H1 (cell line): Measurements from ENCODE around the gene CHRDL2. TPM values are rescaled to one million over a fixed set of nuclear protein-coding genes. Genes with fewer than 3 reads are reported as not detected.

Source experiments
- CTCF ChIA-PET: fragments of 300-600 bp; sonication (Branson Sonifier 250); formaldehyde crosslinking; loops from one replicate; lab custom pipeline; 2021; ENCODE audit not compliant: partially characterized antibody; lab: Charles Lee
- POLR2A ChIA-PET: fragments of 300-600 bp; sonication (Branson Sonifier 250); formaldehyde crosslinking; loops from one replicate; lab custom pipeline; 2021; ENCODE audit warnings: inconsistent platforms; ENCODE audit not compliant: partially characterized antibody; lab: Charles Lee
- DNase-seq, 2 experiments: peaks; one replicate each; pipeline versions ENCODE4 v3.0.0 to v3.0.0-alpha.2; 2010 to 2022; ENCODE audit warnings: low spot score in 2 of 2, low read depth in 1 of 2, mixed read lengths in 1 of 2
- FAIRE-seq: peaks from 2 replicates; lab custom pipeline; 2011; peaks lifted over from hg19 to GRCh38; lab: Jason Lieb, UNC
- H2AFZ ChIP-seq: 2 replicates; pipeline ENCODE4 v1.8.1; 2012; ENCODE audit warnings: low read length, inconsistent platforms
- H2AK5ac ChIP-seq: 2 replicates; pipeline ENCODE4 v1.6.1; 2013; ENCODE audit warnings: low read depth, low read length
- H2BK120ac ChIP-seq: replicated peaks from 2 replicates; pipeline ENCODE3; 2013; ENCODE audit warnings: low read depth, low read length, inconsistent platforms
- H2BK12ac ChIP-seq: 2 replicates; pipeline ENCODE4 v1.6.1; 2013; ENCODE audit warnings: low read depth, low read length
- H2BK15ac ChIP-seq: 2 replicates; pipeline ENCODE4 v1.6.1; 2013; ENCODE audit warnings: low read length
- H2BK20ac ChIP-seq: 2 replicates; pipeline ENCODE4 v1.6.1; 2013; ENCODE audit warnings: low read length
- H2BK5ac ChIP-seq: 2 replicates; pipeline ENCODE4 v1.6.1; 2013; ENCODE audit warnings: low read depth, low read length
- H3K14ac ChIP-seq: 2 replicates; pipeline ENCODE4 v1.6.1; 2013; ENCODE audit warnings: inconsistent platforms; ENCODE audit not compliant: insufficient read length
- H3K18ac ChIP-seq: 2 replicates; pipeline ENCODE4 v1.6.1; 2013; ENCODE audit warnings: low read length; ENCODE audit errors: extremely low read depth
- H3K23ac ChIP-seq: 2 replicates; pipeline ENCODE4 v1.6.1; 2013; ENCODE audit warnings: inconsistent platforms; ENCODE audit not compliant: insufficient read length
- H3K23me2 ChIP-seq: 2 replicates; pipeline ENCODE4 v1.6.1; 2013; ENCODE audit warnings: low read depth, low read length
- H3K27ac ChIP-seq: 2 replicates; pipeline ENCODE4 v1.6.1; 2011; ENCODE audit warnings: low read depth, low read length, inconsistent platforms
- H3K27me3 ChIP-seq, 4 experiments: replicated peaks in 1 of 4; 1 replicate in 1 of 4; 2 replicates in 3 of 4; pipeline versions ENCODE4 v1.6.1 to v1.8.1; 2011 to 2013; ENCODE audit warnings: low read length in 3 of 4, mild to moderate bottlenecking in 3 of 4, inconsistent platforms in 2 of 4, mixed read lengths in 2 of 4, moderate library complexity in 1 of 4; ENCODE audit not compliant: control insufficient read depth in 3 of 4, insufficient read depth in 3 of 4; ENCODE audit errors: extremely low read depth in 1 of 4
- H3K36me3 ChIP-seq, 4 experiments: 2 replicates each; pipeline versions ENCODE4 v1.6.1 to v1.8.1; 2011 to 2013; ENCODE audit warnings: mild to moderate bottlenecking in 4 of 4, low read length in 3 of 4, moderate library complexity in 2 of 4, control low read depth in 1 of 4, inconsistent platforms in 1 of 4; ENCODE audit not compliant: insufficient read depth in 4 of 4, control insufficient read depth in 2 of 4
- H3K4ac ChIP-seq: replicated peaks from 2 replicates; pipeline ENCODE3; 2013; ENCODE audit warnings: low read length, low read depth, mixed read lengths, inconsistent platforms; ENCODE audit not compliant: insufficient read length
- H3K4me1 ChIP-seq, 4 experiments: replicated peaks in 1 of 4; 1 replicate in 1 of 4; 2 replicates in 3 of 4; pipeline versions ENCODE4 v1.6.1 to v1.8.1; 2011 to 2013; ENCODE audit warnings: low read length in 3 of 4, inconsistent platforms in 2 of 4, mixed read lengths in 1 of 4; ENCODE audit not compliant: insufficient read depth in 4 of 4, control insufficient read depth in 3 of 4
- H3K4me2 ChIP-seq, 2 experiments: 2 replicates each; pipeline versions ENCODE4 v1.6.1 to v1.8.1; 2011 to 2013; ENCODE audit warnings: low read depth in 2 of 2, low read length in 2 of 2, control low read depth in 1 of 2, inconsistent platforms in 1 of 2, mild to moderate bottlenecking in 1 of 2; ENCODE audit not compliant: insufficient read depth in 1 of 2
- H3K4me3 ChIP-seq, 4 experiments: fragments of 200-600, 300-600 bp in 1 of 4; sonication (generic), shearing (Covaris generic), sonication (Bioruptor Twin) in 1 of 4; 2 replicates each; pipeline versions ENCODE4 v1.5.1 to v1.8.1; 2011 to 2016; ENCODE audit warnings: low read length in 4 of 4, low read depth in 3 of 4, control low read depth in 2 of 4, inconsistent platforms in 2 of 4, mild to moderate bottlenecking in 2 of 4, mixed read lengths in 1 of 4, moderate library complexity in 1 of 4; ENCODE audit not compliant: insufficient read depth in 2 of 4; ENCODE audit errors: extremely low read depth in 1 of 4
- H3K56ac ChIP-seq: replicated peaks from 2 replicates; pipeline ENCODE3; 2013; ENCODE audit warnings: low read depth, mild to moderate bottlenecking, mixed read lengths, low read length, inconsistent platforms; ENCODE audit not compliant: insufficient read length
- H3K79me1 ChIP-seq: 2 replicates; pipeline ENCODE4 v1.6.1; 2013; ENCODE audit warnings: low read depth, low read length, control low read depth
- H3K79me2 ChIP-seq, 2 experiments: 2 replicates each; pipeline versions ENCODE4 v1.6.1 to v1.8.1; 2012 to 2013; ENCODE audit warnings: low read length in 2 of 2, mild to moderate bottlenecking in 2 of 2, inconsistent platforms in 1 of 2; ENCODE audit not compliant: insufficient read depth in 2 of 2, control insufficient read depth in 1 of 2
- H3K9ac ChIP-seq, 4 experiments: replicated peaks in 1 of 4; 1 replicate in 1 of 4; 2 replicates in 3 of 4; pipeline versions ENCODE4 v1.6.1 to v1.8.1; 2011 to 2013; ENCODE audit warnings: low read depth in 3 of 4, low read length in 3 of 4, control low read depth in 2 of 4, mild to moderate bottlenecking in 2 of 4, moderate library complexity in 2 of 4, inconsistent platforms in 1 of 4; ENCODE audit errors: extremely low read depth in 1 of 4
- H3K9me3 ChIP-seq, 2 experiments: 2 replicates each; pipeline versions ENCODE4 v1.6.1 to v1.8.1; 2012 to 2013; ENCODE audit warnings: mild to moderate bottlenecking in 2 of 2, moderate library complexity in 2 of 2, control low read depth in 1 of 2, inconsistent platforms in 1 of 2, low read depth in 1 of 2, low read length in 1 of 2, mixed read lengths in 1 of 2; ENCODE audit not compliant: insufficient read depth in 2 of 2
- H4K20me1 ChIP-seq, 2 experiments: replicated peaks in 1 of 2; 2 replicates each; pipeline versions ENCODE3 to v1.8.1; 2011 to 2013; ENCODE audit warnings: inconsistent platforms in 2 of 2, low read length in 2 of 2, mild to moderate bottlenecking in 1 of 2; ENCODE audit not compliant: insufficient read depth in 2 of 2, control insufficient read depth in 1 of 2
- H4K5ac ChIP-seq: 2 replicates; pipeline ENCODE4 v1.6.1; 2013; ENCODE audit warnings: low read length, low read depth, mixed read lengths, inconsistent platforms; ENCODE audit not compliant: insufficient read length
- H4K8ac ChIP-seq: 2 replicates; pipeline ENCODE4 v1.8.0; 2013; ENCODE audit warnings: mild to moderate bottlenecking, moderate library complexity, low read length, inconsistent platforms; ENCODE audit not compliant: insufficient read depth; ENCODE audit errors: extremely low read depth
- H4K91ac ChIP-seq: replicated peaks from 2 replicates; pipeline ENCODE3; 2013; ENCODE audit warnings: low read length, mixed read lengths, inconsistent platforms; ENCODE audit not compliant: insufficient read length
- ASH2L ChIP-seq: fragments of 200-600, 300-600 bp; sonication (generic); IDR thresholded peaks from one replicate; pipeline ENCODE4 v1.7.1; 2017; ENCODE audit warnings: low read length
- CEBPB ChIP-seq: IDR thresholded peaks from 2 replicates; pipeline ENCODE4 v1.6.1; 2012; ENCODE audit warnings: low read depth, low read length
- EP300 ChIP-seq, 2 experiments: IDR thresholded peaks; 1 replicate in 1 of 2; 2 replicates in 1 of 2; pipeline ENCODE4 v1.6.1; 2011 to 2012; ENCODE audit warnings: low read depth in 2 of 2, low read length in 2 of 2, mild to moderate bottlenecking in 2 of 2, borderline replicate concordance in 1 of 2, inconsistent platforms in 1 of 2, moderate library complexity in 1 of 2
- FOSL1 ChIP-seq: IDR thresholded peaks from 2 replicates; pipeline ENCODE4 v1.6.1; 2011; ENCODE audit warnings: mild to moderate bottlenecking, low read depth, low read length, moderate library complexity; ENCODE audit not compliant: insufficient read depth
- GTF2F1 ChIP-seq: IDR thresholded peaks from 2 replicates; pipeline ENCODE4 v1.6.1; 2012; ENCODE audit warnings: low read depth, low read length, improper control_type of control experiment, borderline replicate concordance
- JUND ChIP-seq: IDR thresholded peaks from 2 replicates; pipeline ENCODE4 v1.6.1; 2011; ENCODE audit warnings: mild to moderate bottlenecking, improper control_type of control experiment, low read length
- POLR2A ChIP-seq, 2 experiments: IDR thresholded peaks; 1 replicate in 1 of 2; 2 replicates in 1 of 2; pipeline ENCODE4 v1.6.1; 2011; ENCODE audit warnings: low read depth in 2 of 2, low read length in 2 of 2, mild to moderate bottlenecking in 2 of 2; ENCODE audit errors: control extremely low read depth in 1 of 2
- TAF7 ChIP-seq: optimal IDR thresholded peaks from 2 replicates; pipeline ENCODE3; 2011; ENCODE audit warnings: low read depth, mild to moderate bottlenecking, inconsistent platforms, low read length, moderate library complexity, borderline replicate concordance
- TBP ChIP-seq: IDR thresholded peaks from 2 replicates; pipeline ENCODE4 v1.6.1; 2011; ENCODE audit warnings: low read depth, low read length, improper control_type of control experiment
- WGBS, 2 experiments: shearing (Covaris generic) in 1 of 2; methylation state at CpG; one replicate each; pipeline versions ENCODE4 v1.1.6 to v1.1.7; 2013 to 2015; ENCODE audit warnings: low lambda C conversion rate in 2 of 2, mixed read lengths in 2 of 2, inconsistent platforms in 1 of 2, low coverage in 1 of 2, missing lambda C conversion rate in 1 of 2; ENCODE audit not compliant: insufficient replicate concordance in 2 of 2, insufficient coverage in 1 of 2, insufficient read length in 1 of 2; ENCODE audit errors: extremely low coverage in 1 of 2, missing lambda C conversion rate in 1 of 2; 5-methylcytosine and 5-hydroxymethylcytosine counted together
- polyA plus RNA-seq, 7 experiments: library from polyadenylated mRNA; depleted of rRNA in 3 of 7; stranded (reverse) in 5 of 7; unstranded in 2 of 7; fragments of >200 nt in 5 of 7; fragments of 200-250 nt in 2 of 7; gene quantifications; 1 replicate in 5 of 7; 2 replicates in 1 of 7; 4 replicates in 1 of 7; pipeline versions ENCODE4 v1.2.1 to v1.2.3, GENCODE V29; 2011 to 2013; ENCODE audit warnings: missing spikeins in 2 of 7, mixed read lengths in 2 of 7
- total RNA-seq: library from RNA; stranded (reverse); fragmentation: NEBNext Ultra II Directional; extraction: Animal tissue kit (Norgen Biotek cat#: 25700); gene quantifications from 2 replicates; pipeline ENCODE4 v1.2.1, GENCODE V29; 2021
- TF ChIP-seq, protein P1 (sequence below), 3 experiments: IDR thresholded peaks; 1 replicate in 2 of 3; 2 replicates in 1 of 3; pipeline versions ENCODE4 v1.5.1 to v1.6.1; 2011; ENCODE audit warnings: low read length in 3 of 3, mild to moderate bottlenecking in 3 of 3, inconsistent platforms in 2 of 3, low read depth in 1 of 3, moderate library complexity in 1 of 3; ENCODE audit not compliant: insufficient read depth in 1 of 3; ENCODE audit errors: control extremely low read depth in 1 of 3
- TF ChIP-seq, protein P2 (sequence below): IDR thresholded peaks from 2 replicates; pipeline ENCODE4 v1.6.1; 2012; ENCODE audit warnings: inconsistent platforms

CHRDL2 gene
- total and polyA plus RNA-seq, 2 of the 8 experiments (the other 6 are each of a cell fraction or from before 2014, with no cell fraction given): 0.26 to 0.48 TPM

DNA sequence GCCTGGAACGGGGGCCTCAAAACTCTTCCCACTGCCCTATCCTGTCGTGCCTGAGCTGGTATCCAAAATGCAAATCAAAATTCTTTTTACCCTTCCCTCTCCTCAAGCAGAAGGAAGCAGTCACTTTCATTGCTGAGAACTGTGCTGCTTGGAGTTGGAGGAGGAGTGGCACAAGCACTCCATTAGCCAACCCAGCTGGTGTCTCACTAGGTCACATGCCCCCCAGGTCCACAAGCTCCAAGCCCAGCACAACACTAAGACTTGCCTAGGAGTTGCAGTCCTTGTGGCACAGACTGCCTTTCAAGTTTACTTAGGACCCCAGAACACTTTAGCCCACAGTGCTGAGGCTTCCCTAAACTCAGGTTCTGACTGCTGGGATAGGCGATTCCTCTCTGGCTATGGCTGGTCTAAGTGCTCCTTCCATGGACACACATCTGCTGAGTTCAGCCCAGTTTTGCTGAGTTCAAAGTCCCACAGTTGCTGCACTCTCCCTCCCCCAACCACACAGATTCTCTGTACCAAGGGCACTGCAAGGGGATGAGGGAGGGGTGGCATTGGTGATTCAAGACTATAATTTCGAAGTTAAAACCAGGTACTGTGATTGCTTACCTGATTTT is 68.6 kb downstream of the CHRDL2 start:
- no peak overlapping the region for H3K27ac ChIP-seq
- H3K27me3 ChIP-seq: no peaks in the 10 kb centered on the region
- WGBS, 2 experiments: 93% methylated on average over 4 of the region's 4 CpGs; no CpG with 5 or more reads in 1 of the 2 experiments
- H3K56ac ChIP-seq: no peak overlapping the region
- H3K79me2 ChIP-seq: no peaks in the 10 kb centered on the region
- H3K36me3 ChIP-seq: no peaks in the 10 kb centered on the region; a peak in 1 of 8 replicates
- H3K79me1 ChIP-seq: no peaks in the 10 kb centered on the region
- CTCF ChIA-PET: interaction anchor here (0.9 to 1.6 kb wide), 2 partner anchors 13 to 20 kb away, joined by 3 to 4 read pairs; no protein-coding TSS in a partner anchor
- POLR2A ChIA-PET: no interaction called here
- no peak overlapping the region for H2BK120ac ChIP-seq
- H2BK12ac ChIP-seq: no peak overlapping the region
- no peaks in the 10 kb centered on the region for H3K23me2 ChIP-seq
- no peak overlapping the region for H3K18ac ChIP-seq
- no peak overlapping the region for H3K4me2 ChIP-seq
- H3K9ac ChIP-seq: no peak overlapping the region
- peaks cover 0 to 13% of the 10 kb centered on the region in 2 experiments; a peak in 1 of 4 replicates for H3K9me3 ChIP-seq
- no peak overlapping the region for H3K4me3 ChIP-seq
- H4K91ac ChIP-seq: no peak overlapping the region
- DNase-seq (no peak), FAIRE-seq (no peak)
- H4K8ac ChIP-seq: no peak overlapping the region
- no peak overlapping the region for H2AK5ac ChIP-seq
- H4K20me1 ChIP-seq: no peaks in the 10 kb centered on the region
- H3K14ac ChIP-seq: no peak overlapping the region
- H4K5ac ChIP-seq: no peak overlapping the region
- H3K23ac ChIP-seq: no peak overlapping the region
- H2BK20ac ChIP-seq: no peak overlapping the region
- 0 out of 7 replicates have a peak, but pooled peaks cover 0 to 4% (median 0%) of the 10 kb centered on the region in 4 experiments for H3K4me1 ChIP-seq
- H2AFZ ChIP-seq: no peak overlapping the region
- 0 out of 2 replicates have a peak overlapping the region, but pooled peaks have one; percentile 54 for H2BK5ac ChIP-seq
- no peak overlapping the region for H3K4ac ChIP-seq
- no peak overlapping the region for H2BK15ac ChIP-seq
- TF ChIP-seq ASH2L (no peak), GTF2F1 (no peak), CEBPB (no peak), TAF7 (no peak), JUND (no peak), POLR2A (IDR thresholded peaks at IDR 0.05; ENCODE audit: control extremely low read depth in 1 of 2, low read depth in 2 of 2, low read length in 2 of 2) (no peak), EP300 (IDR thresholded peaks at IDR 0.05; ENCODE audit: borderline replicate concordance in 1 of 2, low read depth in 2 of 2, low read length in 2 of 2) (no peak), FOSL1 (no peak), TBP (no peak)
- TF ChIP-seq, protein P1, sequence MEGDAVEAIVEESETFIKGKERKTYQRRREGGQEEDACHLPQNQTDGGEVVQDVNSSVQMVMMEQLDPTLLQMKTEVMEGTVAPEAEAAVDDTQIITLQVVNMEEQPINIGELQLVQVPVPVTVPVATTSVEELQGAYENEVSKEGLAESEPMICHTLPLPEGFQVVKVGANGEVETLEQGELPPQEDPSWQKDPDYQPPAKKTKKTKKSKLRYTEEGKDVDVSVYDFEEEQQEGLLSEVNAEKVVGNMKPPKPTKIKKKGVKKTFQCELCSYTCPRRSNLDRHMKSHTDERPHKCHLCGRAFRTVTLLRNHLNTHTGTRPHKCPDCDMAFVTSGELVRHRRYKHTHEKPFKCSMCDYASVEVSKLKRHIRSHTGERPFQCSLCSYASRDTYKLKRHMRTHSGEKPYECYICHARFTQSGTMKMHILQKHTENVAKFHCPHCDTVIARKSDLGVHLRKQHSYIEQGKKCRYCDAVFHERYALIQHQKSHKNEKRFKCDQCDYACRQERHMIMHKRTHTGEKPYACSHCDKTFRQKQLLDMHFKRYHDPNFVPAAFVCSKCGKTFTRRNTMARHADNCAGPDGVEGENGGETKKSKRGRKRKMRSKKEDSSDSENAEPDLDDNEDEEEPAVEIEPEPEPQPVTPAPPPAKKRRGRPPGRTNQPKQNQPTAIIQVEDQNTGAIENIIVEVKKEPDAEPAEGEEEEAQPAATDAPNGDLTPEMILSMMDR (IDR thresholded peaks at IDR 0.05; ENCODE audit: control extremely low read depth in 1 of 3, insufficient read depth in 1 of 3, low read depth in 1 of 3, low read length in 3 of 3): no peak
- TF ChIP-seq, protein P2, sequence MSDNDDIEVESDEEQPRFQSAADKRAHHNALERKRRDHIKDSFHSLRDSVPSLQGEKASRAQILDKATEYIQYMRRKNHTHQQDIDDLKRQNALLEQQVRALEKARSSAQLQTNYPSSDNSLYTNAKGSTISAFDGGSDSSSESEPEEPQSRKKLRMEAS: no peak
